ENCODE measurements around the gene SLC30A7. TPM values are rescaled to one million over a fixed set of nuclear protein-coding genes. Genes with fewer than 3 reads are reported as not detected.
"Not testable (repeated sequence)": the region's sequence is repeated elsewhere in the genome, so short reads cannot be mapped to it uniquely, and the experiment has no call there.

The SLC30A7 gene
- total RNA-seq, 1 donor from 2014 or later = 43.7 TPM

DNA sequence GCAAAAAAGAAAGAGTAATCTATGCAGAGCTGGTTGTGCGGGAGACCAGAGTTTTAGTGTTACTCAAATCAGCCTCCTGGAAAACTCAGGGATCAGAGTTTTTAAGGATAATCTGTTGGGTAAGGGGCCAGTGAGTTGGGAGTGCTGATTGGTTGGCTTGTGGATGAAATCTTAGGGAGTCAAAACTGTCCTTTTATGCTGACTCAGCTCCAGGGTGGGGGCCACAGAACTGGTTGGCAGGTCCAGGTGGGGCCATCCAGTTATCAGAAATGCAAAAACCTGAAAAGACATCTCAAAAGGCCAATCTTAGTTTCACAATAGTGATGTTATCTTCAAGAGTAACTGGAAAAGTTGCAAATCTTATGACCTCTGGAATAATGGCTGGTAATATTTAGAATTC, 4.5 kb upstream of the SLC30A7 start:
- DNase-seq = no peak

DNA sequence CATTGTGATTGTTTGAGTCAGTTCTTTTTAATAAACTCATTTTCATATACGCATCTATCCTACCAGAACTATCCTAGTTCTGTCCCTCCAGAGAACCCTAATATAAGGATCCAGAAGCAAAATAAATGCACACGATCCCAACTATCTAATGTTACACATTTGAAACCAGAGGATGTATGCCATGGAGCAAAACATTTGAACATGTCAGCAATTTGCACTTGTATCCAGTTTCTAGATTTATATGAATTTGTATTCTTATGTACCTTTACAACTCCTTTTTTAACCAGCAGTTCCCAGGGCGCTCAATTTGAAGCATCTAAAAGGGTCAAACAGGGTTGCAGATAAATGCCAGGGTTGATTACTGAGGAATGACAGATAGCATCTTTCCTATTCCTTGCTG, 3.3 kb upstream of the SLC30A7 start:
- DNase-seq = no peak

DNA sequence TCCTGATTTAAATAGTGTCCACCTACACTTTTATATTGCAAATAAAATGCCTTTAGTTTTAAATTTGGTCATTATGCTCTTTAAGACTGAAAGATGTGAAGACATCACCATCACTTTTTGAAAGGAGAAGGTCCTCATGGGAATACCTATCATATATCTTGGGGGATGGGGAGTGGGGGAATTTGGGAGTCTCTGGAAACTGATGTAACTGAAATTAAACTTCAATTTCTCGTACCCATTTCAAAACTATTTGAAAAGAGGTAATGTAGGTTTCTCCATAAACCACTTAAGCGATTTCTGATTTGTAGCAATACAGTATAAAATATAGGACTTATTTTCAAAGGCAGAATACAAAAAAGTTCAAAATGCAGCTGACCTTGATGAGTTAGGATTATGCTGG, 2.2 kb upstream of the SLC30A7 start:
- DNase-seq = no peak

DNA sequence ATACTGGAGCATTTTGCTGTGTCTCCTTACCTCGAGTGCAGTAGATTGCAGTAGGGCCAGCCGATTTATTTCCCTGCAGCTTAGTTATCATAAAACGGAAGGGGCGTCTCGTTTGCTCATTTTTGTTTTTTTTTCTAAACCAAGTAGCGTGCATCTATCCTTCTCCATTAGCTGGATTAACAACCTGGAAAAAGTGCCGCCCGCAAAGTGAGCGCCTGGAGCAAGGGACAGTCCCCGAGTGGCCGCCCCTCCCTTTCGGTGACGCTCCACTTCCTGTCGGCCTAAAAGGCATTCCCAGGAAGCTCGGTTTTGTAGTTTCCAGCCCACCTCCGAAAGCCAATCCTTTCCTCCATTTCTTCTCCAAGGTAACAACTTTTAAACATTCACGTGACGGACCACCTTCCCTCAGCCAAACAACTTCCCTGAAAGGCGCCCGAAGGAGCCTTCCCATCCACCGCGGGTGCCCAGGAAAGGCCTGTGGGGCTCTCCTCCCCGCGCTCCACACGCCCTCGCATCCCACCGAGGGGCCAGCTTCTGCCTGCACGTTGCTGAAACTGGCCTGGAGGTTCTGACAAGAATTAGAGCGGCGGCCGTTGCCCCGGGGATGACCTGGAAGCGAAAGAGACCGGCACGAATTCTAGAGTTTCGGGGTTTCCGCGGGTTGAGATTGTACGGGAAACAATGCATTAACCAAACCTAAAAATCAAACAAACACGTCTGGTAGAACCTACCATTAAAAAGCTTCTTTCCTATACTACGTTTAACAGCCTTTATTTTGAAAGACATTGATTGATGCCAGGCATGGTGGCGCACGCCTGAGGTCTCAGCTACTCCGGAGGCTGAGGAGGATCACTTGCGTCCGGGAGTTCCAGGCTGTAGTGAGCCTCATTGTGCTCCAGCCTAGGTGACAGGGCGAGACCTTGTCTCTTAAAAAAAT, 1.0 kb upstream of the SLC30A7 start, which contains the start of gene EXTL2:
EXTL2 (minus strand) TSS at position 240 of the 937 bp plus-strand sequence. CDS start 6,085 bp downstream, outside the sequence.
- peak; percentile 82 for DNase-seq

DNA sequence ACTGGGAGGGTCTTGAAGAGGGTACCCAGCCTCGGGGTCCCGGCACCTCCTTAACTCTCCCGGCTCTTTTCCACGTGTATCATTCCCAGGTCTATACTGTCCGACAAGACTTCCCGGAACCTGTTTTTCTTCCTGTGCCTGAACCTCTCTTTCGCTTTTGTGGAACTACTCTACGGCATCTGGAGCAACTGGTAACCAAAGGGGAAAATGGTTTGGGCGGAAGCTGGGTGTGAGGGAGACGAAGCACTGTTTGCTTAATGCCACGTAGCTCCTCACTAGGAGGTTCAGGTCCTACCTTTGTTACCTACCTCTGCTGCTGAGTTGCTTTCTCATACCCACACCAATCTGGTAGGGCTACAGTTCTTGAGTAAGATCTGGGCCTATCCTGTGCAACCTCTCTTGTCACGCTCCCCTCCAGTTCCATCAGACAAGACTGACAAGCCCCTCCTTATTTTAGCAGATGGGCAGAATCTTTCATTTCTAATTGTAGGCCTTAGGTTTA, 642 bp downstream of the SLC30A7 start:
- peak; percentile 78 for DNase-seq

DNA sequence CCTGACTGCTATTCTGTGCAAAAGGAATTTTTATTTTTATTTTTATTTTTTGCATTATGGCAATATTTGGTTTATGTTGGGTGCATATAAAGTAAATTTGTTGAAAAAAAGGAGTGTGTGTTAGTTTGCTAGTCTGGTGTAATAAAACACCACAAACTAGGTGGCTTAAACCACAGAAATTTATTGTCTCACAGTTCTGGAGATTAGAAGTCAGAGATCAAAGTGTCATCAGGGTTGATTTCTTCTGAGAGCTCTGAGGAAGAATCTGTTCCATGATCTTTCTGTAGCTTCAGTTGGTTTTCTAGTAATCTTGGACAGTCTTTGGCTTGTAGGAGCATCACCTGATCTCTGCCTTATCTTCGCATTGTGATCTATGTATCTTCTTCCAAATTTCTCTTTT, 6.5 kb downstream of the SLC30A7 start:
- no peak for DNase-seq

DNA sequence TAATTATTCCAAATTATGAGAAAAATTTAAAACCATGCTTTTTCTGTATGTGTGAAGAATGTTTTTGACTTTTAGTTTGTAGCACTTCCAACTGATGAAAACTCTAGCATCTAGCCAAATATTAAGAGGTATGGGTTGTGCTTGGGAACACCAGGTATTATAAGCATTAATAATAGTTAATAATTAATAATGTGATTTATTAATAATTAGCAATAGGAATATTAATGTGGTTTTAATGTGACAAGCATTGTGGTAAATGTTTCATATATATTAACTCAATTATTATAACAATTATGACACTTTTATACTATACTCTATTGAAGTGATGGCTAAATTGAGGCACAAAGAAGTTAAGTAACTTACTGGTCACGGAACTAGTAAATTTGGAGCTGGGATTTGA, 7.9 kb downstream of the SLC30A7 start:
- no peak for DNase-seq

DNA sequence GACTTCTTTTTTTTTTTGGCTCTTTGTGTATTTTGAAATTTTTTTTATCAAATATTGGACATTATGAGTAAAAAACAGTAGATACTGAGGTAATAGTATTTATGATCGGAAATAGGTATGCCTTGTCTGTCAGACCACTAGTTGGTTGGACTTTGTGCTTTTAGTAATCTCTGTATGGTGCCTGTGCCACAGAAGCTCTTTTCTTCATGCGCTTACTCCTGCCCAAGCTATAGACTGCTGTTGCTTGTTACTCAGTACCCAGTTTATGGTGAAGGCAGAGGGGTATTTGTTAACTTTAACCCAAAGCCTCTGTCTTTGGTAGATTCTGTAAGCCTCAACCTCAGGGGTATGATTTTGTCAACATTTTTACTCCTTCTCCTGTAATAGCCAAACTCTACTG, 8.6 kb downstream of the SLC30A7 start:
- no peak for DNase-seq

DNA sequence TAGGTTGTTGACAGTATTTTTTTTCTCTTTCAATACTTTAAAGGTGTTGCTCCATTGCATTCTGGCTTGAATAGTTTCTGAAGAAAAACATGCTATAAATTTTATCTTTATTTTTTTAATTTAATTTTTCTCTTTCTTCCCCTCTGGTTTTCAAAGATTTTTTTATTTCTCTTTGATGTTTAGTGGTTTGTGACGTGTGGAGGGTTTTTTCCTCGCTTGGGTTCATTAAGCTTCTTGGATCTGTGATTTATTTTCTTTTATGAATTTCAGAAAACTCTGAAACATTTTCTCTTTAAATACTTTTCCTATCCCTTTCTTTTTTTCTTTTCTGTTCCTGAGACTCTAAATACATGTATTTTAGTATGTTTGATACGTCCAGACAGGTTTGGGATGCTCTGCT, 9.3 kb downstream of the SLC30A7 start:
- no peak for DNase-seq

DNA sequence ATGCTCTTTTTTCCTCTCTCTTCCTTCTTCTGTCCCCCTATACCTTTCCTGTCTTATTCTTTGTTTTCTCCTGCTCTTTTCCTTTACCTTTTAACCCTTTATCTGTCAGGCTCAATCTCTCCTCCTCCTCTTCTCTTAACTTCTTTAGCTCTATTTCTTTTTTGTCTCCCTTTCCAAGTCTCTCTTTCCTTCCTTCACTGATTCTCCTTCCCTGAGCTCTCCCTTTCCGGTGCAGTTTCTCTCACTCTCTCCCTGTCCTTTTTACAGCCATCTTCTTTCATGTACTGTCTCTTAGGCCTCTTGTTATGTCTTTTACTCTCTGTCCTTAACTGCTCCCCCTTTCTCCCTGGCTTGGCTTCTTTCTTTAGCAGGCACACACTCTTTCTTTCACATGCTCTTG, 12.0 kb downstream of the SLC30A7 start:
- no peak for DNase-seq

DNA sequence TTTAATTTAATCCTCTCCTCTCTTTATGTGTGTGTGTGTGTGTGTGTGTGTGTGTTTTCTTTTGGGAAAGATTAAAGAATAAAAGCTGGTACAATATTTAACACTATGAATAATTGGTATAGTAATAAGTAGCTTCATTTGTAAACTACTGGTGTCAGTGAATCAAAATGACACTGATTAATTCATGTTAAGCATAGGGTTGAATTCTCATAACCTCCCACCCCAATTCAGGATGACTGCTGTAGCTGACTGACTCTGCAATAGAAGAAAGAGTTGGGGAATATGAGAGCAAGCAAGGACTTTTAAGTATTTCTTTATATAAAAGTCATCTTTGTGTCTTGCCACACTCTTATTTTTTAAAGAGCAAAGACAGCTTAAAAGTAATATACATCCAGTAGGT, 13.1 kb downstream of the SLC30A7 start:
- no peak for DNase-seq

DNA sequence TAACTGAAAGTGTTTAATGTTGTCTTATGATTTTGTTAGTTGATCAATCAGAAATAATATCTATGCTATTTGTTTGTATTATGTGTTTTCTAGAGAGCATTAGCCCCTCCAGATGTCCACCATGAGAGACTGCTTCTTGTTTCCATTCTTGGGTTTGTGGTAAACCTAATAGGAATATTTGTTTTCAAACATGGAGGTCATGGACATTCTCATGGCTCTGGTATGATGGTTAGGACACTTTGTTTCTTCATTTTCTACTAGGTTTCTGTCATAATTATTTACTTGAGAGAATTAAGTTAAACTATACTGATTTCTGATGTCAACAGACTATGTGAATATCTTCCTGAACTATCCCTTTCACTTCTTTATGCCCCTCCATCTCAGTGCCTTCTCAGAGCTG, 16.1 kb downstream of the SLC30A7 start:
- DNase-seq = no peak

DNA sequence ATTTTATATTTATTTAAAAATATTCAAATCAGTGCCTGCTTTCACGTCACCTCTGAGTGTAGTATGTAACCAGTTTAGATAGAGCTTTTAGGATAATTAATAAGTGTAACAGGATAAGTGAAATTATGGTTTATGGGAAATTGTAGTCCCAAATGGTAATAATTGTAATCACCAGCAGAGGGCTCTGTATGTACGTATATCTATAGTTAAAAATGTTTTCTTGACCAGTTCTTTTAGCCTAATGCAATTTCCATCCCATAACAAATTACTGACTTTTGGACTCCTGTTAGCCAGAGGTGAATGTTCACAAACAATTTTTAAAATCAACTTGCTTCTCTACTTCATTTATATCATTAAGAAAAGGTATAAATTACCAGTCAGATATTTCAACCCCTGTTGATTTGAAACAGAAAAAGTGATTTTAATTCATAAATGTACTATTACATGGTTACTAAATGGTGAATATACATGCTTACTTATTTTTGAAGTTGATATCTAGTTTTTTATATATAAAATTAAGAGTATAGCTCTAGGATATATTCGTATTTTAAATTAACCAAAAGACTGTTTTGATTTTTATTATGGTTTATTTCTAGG, 25.3 kb downstream of the SLC30A7 start:
- peak; percentile 83 for DNase-seq

DNA sequence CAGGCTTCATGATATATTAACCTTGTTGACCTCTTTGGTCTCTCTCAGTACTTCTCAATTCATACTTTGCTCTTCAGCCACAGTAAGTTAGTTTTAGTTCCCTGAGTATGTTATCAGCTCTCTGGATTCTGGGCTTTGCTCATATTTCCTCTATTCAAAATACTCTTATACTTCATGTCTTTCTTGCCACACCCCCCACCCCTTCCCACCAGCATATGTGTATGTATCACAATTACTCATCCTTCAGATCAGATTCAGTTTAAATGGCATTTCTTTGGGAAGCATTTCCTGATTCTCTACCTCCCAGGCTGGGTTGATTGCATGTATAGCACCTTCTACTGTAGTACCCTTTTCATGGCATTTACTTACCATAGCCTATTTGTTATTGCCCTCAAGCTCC, 28.3 kb downstream of the SLC30A7 start:
- peak; percentile 25 for DNase-seq

DNA sequence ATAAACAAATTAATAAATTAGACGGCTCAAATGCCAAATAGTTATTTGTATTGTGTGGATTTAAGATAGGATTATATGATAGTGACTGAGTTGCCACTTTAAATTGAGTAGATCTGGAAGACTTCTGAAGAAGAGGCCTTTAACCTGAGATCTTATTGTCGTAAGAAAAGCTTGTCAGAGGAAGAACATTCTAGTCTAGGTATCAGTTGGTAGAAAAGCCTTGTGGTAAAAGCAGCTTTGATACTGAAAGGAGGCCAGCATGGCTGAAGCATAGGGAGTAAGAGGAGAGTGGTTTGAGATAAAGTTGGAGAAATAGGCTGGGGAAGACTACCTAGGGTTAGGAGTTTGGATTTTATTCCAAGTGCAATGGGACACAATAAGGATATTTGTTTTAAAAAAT, 29.1 kb downstream of the SLC30A7 start:
- DNase-seq = no peak

DNA sequence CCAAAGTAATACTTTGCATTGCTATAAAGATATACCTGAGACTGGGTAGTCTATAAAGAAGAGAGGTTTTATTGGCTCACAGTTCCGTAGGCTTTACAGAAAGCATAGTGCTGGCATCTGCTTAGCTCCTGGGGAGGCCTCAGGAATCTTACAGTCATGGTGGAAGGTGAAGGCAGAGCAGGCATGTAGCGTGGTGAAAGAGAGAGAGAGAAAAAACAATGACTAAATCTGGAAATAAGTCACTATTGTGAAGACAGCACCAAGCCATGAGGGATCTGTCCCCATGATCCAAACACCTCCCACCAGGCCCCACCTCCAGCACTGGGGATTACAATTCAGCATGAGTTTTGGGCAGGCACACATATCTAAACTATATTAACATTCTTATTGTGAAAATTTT, 30.4 kb downstream of the SLC30A7 start:
- no peak for DNase-seq

DNA sequence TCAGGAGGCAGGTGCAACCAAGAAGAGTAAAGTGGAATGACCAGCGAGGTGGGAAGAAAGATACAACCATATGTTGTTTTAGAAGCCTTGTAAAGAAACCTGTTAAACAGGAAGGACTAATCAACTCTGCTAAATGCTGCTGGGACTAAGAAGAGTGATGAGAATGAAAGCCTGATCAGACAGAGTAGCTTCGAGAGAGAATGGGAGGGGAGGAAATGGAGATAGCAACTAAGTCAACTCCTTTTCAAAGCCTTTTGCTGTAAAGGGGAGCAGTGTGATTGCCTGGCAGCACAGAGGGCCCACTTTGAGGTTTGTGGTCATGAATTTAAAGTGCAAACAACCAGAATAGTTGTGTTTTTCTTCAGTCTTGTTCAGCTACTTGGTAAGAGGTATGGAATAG, 31.4 kb downstream of the SLC30A7 start:
- no peak for DNase-seq

DNA sequence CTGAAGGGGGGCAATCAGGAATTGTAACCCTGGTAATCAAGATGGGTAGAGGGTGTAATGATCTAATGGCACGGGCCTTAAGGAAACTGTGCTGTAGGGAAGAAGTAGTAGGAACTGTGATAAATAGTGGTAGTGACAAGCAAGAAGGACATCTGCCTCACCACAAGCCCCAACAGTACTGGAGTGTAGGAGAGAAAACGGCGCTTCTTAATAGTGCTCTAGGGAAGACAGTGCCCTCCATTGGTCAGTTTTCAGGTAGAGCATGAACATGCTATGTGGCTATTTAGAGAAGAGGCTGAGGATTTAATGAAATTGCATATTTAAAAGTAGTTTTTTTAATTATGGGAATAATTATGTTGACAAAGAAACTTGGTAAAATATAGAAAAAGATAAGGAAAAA, 32.2 kb downstream of the SLC30A7 start:
- peak; percentile 9 for DNase-seq

DNA sequence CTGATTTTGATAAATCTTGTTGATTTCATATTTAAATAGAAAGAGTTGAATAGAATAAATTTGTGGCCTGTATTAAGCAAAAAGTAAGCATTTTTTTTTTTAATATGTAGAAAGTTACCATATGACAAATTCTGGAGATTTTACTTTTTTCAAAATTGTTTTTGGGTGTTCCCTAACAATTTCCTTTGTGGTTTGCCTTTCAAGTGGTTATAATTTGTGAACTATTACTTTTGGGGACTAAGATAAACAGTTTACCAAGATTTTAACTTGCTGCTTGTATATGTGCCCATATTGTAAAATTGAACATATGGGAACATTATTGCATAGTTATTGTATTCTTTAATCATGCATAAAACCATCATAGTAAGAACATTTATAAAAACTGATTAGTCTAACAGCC, 34.6 kb downstream of the SLC30A7 start:
- DNase-seq = no peak

DNA sequence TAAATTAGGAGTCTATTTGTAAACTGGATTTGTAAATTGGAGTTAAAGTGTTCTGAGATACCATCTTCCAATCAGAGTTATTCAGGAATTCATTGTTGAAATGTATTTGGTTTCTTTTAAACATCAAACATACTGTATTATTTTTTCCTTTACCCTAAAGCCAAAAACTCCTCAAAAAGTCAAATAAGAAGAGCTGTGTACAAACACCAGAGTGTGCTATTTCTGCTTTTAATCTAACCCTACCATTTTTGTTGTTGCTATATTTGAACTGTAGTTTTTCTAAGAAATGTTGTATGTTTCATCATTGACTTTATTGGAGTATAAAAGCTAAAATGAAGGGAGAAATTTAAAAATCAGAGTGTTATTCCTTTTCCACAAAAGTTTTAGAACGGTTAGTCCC, 35.8 kb downstream of the SLC30A7 start:
- no peak for DNase-seq

DNA sequence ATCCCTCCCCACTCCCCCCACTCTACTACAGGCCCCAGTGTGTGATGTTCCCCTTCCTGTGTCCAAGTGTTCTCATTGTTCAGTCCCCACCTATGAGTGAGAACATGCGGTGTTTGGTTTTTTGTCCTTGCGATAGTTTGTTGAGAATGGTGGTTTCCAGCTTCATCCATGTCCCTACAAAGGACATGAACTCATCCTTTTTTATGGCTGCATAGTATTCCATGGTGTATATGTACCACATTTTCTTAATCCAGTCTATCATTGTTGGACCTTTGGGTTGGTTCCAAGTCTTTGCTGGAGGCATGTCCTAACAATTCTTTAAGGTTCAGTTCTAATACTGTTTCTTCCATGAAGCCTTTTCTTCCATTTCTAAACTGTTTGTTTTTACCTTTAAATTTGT, 37.7 kb downstream of the SLC30A7 start:
- DNase-seq = not testable (repeated sequence)

DNA sequence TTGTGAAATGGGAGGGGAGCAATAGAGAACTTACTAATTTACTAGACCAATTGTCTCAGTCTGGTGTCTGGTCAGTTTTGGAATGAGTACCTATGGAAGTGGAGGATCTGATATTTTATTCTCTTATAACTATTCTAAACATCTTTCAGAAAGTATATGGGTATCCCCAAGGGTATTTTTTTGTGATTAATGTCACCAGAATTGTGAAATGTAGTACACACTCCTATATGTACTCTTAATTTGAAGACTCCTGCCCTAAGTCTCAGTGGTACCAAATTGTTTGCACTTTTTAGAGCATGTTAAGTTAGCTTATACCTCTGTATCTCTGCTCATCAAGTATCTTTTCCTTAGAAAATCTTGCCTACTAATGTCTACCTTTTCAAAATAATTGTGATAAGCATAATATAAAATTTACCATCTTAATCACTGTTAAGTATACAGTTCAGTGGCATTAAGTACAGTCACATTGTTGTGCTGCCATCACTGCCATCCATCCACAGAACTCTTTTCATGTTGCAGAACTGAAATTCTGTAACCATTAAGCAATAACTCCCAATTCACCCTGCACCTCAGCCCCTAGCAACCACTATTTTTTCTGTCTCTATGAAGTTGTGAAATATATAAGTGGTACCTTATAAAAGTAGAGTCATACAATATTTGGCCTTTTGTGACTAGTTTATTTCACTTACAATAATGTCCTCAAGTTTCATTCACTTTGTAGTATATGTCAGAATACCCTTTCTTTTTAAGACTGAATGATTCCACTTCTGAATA, 40.5 kb downstream of the SLC30A7 start:
- DNase-seq = no peak

DNA sequence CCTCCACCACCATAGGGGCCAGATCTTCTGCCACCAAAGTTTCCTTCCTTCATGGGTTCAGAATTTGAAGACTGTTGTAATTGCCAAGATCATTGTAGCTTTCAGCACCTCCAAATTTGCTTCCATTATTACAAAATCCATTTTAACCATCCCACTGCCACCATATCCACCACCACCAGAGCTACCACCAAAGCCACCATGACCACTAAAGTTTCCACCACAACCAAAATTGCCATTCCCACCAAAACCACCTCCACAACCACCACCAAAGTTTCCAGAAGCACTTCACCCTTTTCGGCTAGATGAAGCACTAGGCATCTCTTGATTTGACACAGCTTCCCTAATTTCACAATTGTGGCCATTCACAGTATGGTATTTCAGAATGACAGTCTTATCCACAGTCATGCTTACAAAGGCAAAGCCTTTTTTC, 45.2 kb downstream of the SLC30A7 start:
- DNase-seq = no peak

Data from dermis blood vessel endothelial cell (primary cell).